Left lobe of liver (tissue), 2 donors: Measurements from ENCODE around the gene PUM2. TPM values are rescaled to one million over a fixed set of nuclear protein-coding genes. Genes with fewer than 3 reads are reported as not detected.
"Not testable (repeated sequence)": the region's sequence is repeated elsewhere in the genome, so short reads cannot be mapped to it uniquely, and the experiment has no call there.

Experiments
- ATAC-seq: fragments of 200-7000 bp; cut with Tn5 transposase; one replicate; pipeline ENCODE4 v1.9.1; 2020; ENCODE audit warnings: mild to moderate bottlenecking, moderate library complexity
- DNase-seq: peaks from one replicate; pipeline ENCODE4 v3.0.0-alpha.2; 2020; ENCODE audit warnings: low spot score
- total RNA-seq: library from RNA; stranded (reverse); gene quantifications from one replicate; pipeline ENCODE4 v1.2.1, GENCODE V29; 2021
- donor health status: DM: no; HTN: no; CAD: no; lungs with moderate emphysema.
- donor health status: DM: no; HTN: yes; CAD: no.

PUM2 gene
- 47.5 TPM for total RNA-seq

DNA sequence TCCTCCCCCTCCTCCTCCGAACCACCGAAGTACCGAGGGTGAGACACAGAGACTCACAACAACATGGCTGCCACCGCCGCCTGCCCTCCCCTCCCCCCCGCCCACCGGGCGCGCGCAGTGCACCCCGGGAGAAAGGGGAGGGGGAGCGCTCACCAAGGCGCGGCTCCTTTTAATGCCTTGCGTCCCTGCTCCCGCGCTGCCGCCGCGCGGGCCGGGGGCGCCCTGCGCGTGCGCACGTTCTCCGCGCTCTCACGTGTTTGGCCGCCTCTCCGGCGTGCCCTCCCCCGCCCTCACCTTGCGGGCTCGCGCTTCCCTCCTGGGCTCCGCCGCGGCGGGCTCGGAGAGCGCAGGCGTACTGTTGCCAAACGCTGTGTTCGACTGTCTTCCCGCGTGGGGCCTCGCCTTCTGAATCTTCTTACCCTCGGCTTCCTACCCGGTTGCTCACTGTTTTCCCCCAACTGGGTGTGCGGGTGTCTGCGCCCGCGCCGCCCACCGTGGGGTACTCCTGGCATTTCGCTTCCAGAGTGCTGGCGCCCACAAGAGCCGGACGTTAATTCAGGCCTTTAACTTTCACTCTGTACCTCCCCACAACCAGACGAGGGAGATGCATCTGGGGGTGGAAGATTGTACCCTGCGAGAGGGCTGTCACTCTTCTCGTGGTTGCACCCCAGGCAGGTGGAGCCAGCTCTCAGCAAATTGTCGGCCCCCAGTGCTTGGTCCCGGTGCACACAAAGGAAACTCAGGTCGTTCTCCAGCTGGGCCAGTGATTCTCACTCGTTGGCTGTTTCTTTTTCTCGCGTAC, at the start of gene PUM2:
PUM2 (minus strand) TSS at position 92 of the 802 bp plus-strand sequence. CDS start 23,484 bp downstream, outside the sequence.
- DNase-seq (peak; percentile 97), ATAC-seq (peak; percentile 86)

GRCh38 chr2:20400306-20400705, 49.7 kb upstream of the PUM2 start:
- ATAC-seq: no peak
- DNase-seq: peak; percentile 18

DNA sequence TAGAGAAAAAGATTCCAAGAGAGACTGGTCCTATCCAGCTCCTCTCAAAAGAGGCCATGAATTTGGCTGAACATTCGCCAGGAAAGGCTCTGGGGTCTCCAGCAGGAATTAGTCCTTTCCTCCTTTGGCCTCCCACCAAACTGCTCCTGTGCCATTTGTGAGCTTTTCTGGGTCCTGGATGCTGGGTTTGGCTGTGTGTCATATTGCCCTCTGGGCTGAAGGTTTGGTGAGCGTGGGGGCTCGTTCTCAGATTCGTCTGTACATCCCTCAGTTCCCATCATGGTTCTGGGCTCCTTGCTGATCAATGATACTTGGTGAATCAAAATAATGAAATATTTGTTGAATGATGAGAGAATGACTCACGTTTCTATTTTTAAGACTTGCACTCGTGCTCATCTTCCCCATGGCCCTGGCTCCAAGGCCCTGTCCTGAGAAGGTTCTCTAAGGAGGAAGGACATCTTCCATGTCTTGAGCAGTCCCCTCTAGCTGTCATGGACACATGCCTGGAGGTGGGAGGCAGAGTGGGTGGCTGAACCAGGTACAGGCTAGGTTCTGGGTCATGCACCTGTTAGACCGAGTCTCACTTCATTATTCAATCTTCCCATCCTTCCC, 48.4 kb upstream of the PUM2 start:
- ATAC-seq (no peak), DNase-seq (no peak)

- DNase-seq (no peak), ATAC-seq (no peak)
These were observed 47.3 kb upstream of the PUM2 start for GRCh38 chr2:20397811-20398447.

GRCh38 chr2:20396356-20397000, 45.8 kb upstream of the PUM2 start:
- no peak for DNase-seq
- no peak for ATAC-seq

DNA sequence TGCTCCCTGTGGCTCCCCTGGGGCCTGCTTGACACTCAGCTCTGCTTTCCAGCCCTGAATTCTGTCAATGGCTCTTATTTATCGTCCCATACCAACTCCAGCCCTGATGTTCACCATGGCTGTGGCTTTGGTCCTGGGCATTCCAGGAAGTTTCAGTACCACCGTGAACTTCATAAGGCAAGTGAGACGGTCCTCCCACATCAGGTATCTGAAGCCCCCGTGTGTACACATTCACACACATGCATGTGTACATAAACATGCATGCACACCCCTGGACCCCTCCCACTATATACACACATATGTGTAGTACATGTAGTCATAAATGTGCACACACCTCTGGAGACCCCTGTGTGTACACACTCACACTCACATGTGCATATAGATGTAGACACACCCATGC, 43.3 kb upstream of the PUM2 start:
- no peak for DNase-seq
- no peak for ATAC-seq

DNA sequence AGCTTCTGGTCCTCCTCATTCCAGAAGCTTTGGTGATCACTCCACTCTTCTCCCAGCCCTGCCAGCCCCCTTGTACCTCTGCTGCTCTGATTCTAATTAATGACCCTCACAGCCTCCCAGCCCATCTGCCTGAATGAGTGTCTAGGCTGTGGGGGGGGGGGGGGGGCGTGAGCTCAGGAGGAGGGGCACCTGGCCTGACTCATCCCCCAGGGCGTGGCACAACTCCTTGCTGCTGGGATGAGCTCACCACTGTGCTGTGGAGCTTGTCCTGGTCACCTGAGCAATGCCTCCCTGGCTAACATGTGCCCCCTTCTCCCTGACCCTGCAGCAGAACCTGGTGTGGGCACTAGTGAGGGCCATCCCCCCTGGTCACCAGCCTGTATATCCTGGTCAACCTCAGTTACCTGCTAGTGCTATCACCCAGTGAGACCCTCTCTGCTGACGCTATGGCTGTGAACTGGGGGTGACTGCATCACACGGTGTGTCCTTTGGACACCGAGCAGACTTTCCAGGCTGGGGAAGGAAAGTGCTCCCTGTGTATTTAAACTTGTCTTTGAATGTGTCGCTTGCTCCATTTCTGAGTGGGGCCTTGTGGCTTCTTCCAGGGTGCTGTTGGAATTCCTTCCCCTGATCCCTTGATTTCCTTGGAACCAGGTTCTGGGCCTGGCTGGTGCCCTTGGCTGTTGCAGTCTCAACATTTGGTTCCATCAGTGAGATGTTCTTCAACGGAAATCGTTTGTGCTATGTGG, 41.5 kb upstream of the PUM2 start:
- no peak for ATAC-seq
- DNase-seq: no peak

GRCh38 chr2:20390524-20391123, 40.0 kb upstream of the PUM2 start:
- ATAC-seq: no peak
- no peak for DNase-seq

- DNase-seq (no peak), ATAC-seq (no peak)
These were observed 34.3 kb upstream of the PUM2 start for GRCh38 chr2:20384953-20385352.

DNA sequence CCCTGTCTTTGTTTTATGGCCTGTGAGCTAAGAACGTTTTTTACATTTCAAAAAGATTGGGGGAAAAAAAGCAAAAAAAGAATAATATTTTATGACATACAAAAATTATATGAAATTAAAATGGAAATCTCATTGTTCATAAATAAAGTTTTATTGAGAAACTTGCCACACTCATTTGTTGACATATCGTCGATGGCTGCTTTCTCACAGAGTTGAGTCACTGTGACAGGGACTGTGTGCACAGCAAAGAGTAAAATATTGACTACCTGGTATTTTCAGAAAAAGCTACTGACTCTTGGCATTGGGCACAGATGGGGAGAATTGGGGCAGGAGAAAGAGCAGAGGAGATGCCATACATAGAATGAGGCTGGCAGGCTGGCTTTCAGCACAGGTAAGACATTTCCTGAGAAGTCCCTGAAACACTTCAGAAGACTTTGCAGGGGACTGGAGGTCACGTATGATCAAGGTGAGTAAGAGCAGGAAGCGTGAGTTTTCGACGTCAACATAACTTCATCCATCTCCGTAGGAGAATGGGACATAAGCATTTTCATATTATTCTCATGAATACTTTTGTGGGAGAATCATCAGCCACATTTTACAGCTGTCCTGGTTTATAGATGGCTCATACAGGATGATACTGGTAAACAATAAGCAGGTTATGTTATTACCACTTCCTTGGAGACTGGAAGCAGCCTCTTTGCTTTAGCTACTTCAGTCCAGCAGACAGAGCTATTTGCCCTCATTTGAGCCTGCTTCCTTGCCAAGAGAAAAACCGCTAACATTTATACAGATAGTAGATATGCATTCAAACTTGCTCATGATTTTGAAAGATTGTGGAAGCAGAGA, 32.5 kb upstream of the PUM2 start:
- ATAC-seq (no peak), DNase-seq (no peak)

DNA sequence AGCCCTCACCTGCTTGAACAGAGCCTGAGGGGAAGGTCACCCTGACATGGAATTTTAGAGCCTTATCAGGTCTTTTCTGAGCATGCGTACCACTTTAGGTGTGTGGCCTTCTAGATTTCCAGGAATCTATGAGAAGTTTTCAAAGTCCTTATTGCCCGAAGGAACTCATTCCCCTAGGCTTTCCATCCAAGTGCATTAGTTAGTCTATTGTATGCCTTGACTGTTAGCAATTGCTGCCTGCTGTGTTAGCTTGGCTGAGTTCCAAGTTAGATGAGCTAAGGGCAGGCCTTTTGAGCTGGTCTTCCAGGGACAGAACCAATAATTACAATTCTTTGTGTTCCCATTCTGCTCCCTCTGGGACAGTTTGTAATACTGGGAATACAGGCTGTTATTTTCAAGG, 30.8 kb upstream of the PUM2 start:
- ATAC-seq (peak; percentile 65), DNase-seq (no peak)

GRCh38 chr2:20378891-20379519, 28.4 kb upstream of the PUM2 start:
- DNase-seq (peak; percentile 87), ATAC-seq (peak; percentile 97)

DNA sequence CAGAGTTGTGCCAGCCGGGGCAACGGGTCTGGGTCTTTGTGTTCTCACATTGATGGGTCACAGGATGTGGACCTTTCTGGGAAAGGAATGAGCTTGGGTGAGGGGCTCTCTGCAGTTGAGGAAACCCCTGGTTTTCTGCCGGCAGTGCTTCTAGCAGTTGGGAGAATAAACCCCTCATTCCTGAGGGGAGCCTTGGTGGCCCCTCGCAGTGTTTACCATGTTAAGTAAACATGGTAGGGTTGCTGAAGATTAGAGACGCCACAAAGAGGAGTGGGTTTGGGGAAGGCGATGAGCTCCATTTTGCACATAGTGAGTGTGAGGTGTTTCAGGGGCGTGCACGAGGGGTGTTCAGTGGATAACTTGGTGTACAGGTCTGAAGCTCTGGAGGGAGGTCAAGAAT, 27.7 kb upstream of the PUM2 start:
- no peak for ATAC-seq
- no peak for DNase-seq

DNA sequence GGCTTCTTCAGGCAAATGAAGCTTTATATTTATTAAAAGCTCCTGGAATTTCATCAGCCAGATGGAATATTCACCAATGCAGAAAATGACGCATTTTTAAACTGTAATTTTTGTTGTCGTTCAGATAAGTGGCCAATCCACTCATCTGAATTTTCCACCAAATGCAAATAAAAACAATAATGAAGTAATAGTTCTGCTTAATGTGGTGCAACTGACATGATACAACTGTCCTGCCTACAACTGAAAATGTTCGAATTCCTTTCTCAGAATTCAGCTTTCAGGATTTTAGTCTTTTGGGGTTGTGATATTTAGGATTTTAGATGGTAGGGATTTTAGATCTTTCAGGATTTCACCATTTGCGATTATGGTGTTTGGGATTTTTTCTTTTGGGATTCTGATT, 27.1 kb upstream of the PUM2 start:
- no peak for DNase-seq
- ATAC-seq: no peak

GRCh38 chr2:20374982-20375381, 24.3 kb upstream of the PUM2 start:
- not testable (repeated sequence) for ATAC-seq, DNase-seq

GRCh38 chr2:20372896-20373640, 22.4 kb upstream of the PUM2 start:
- DNase-seq (no peak), ATAC-seq (no peak)

- no peak for ATAC-seq
These were observed 20.8 kb upstream of the PUM2 start for GRCh38 chr2:20371323-20372025.

DNA sequence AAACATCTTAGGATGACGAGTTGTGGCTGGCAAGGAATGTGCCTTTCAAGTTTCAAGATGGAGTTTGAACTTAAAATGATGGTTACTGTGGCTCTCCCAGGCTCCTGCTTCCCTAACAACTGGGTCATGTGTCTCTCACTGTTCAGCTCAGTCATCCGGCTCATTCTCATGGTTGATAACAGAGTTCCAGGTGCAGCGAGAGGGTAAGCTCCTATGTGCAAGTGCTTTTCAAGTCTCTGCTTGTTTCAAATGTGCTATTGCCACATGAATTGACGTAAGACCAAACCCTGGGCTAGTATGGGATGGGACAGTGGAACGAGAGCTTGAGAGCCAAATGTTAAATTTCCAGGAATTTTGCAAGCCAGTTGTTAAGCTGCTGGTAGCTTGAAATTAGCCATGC, 19.5 kb upstream of the PUM2 start:
- DNase-seq: no peak
- ATAC-seq: peak; percentile 86

More at GRCh38 chr2:20371323-20372025, 20.8 kb upstream of the PUM2 start:
- no peak for DNase-seq
